Muscle layer of colon (tissue), 2 donors: ENCODE measurements around the gene KDM3A.

ENCODE experiments used
- H3K27ac ChIP-seq: one replicate; pipeline ENCODE4 v1.7.0; 2013; ENCODE audit warnings: low read depth, mild to moderate bottlenecking, low read length, moderate library complexity
- H3K27me3 ChIP-seq, 2 donors: one replicate each; pipeline ENCODE4 v1.7.0; 2013; ENCODE audit warnings: low read length in 2 of 2, mild to moderate bottlenecking in 2 of 2; ENCODE audit not compliant: insufficient read depth in 2 of 2, control insufficient read depth in 1 of 2
- H3K36me3 ChIP-seq: one replicate; pipeline ENCODE4 v1.7.0; 2013; ENCODE audit warnings: mild to moderate bottlenecking, low read length; ENCODE audit not compliant: insufficient read depth
- H3K4me1 ChIP-seq: one replicate; pipeline ENCODE4 v1.7.0; 2013; ENCODE audit warnings: mild to moderate bottlenecking, low read length; ENCODE audit not compliant: insufficient read depth
- H3K4me3 ChIP-seq, 2 donors: one replicate each; pipeline ENCODE4 v1.7.0; 2013; ENCODE audit warnings: low read length in 2 of 2, low read depth in 1 of 2, mild to moderate bottlenecking in 1 of 2, moderate library complexity in 1 of 2
- H3K9ac ChIP-seq: one replicate; pipeline ENCODE4 v1.7.0; 2013; ENCODE audit warnings: low read length
- H3K9me3 ChIP-seq: one replicate; pipeline ENCODE4 v1.7.0; 2013; ENCODE audit warnings: mild to moderate bottlenecking, low read length
- donor health status: abdominal sarcoma.
- donor health status: Adenocarcinoma of cecum.

The KDM3A gene

GRCh38 chr2:86436328-86436727 lies 4.8 kb upstream of the KDM3A start:
- Histone ChIP-seq H3K9ac (no peak overlapping the region), H3K4me3 (no peak overlapping the region), H3K27ac (no peak overlapping the region), H3K9me3 (peaks cover 14% of the 10 kb centered on the region), H3K36me3 (no peaks in the 10 kb centered on the region), H3K27me3 (no peaks in the 10 kb centered on the region), H3K4me1 (no peaks in the 10 kb centered on the region)

DNA sequence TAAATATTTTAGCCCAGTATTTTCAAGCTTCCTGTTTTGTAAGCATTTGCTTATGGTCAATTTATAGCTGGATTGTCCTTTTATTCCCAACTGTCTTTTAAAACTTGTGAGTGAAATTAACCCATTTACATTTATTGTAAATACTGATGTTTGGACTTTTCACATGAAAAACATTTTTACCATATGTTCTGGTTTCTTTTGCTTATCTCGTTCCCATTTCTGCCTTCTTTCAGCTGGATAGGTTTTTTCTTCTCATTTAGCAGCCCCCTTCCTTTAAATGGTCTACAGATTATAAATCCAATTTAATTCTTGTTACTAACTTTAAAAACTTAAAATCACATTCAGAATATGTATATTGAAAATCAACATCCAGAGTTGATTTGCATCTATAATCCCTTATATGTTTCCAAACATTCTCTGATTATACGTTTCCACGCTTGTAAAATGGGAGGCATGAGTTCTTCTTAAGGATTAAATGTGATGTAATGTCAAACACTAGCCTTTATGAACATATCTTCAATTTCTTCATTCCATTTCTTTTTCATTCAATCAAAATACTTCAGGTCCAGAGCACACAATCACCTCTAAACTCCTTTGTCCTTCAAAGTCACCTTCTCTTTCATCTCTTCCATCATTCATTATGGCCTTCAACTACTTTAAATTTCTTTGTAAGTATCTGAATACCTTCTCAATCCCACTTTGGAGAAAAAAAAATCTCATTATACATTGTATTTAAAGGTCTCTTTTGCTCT lies 1.1 kb upstream of the KDM3A start:
- Histone ChIP-seq H3K36me3 (peaks cover 5% of the 10 kb centered on the region), H3K9ac (no peak overlapping the region), H3K4me3 (peak overlapping the region in 1 of 2 donors; percentile 74), H3K9me3 (peaks cover 14% of the 10 kb centered on the region), H3K27ac (peak overlapping the region; percentile 99), H3K4me1 (peaks cover 24% of the 10 kb centered on the region), H3K27me3 (no peaks in the 10 kb centered on the region)

GRCh38 chr2:86441392-86441881 lies 266 bp downstream of the KDM3A start:
- H3K27me3 ChIP-seq: no peaks in the 10 kb centered on the region
- no peak overlapping the region for H3K9ac ChIP-seq
- peaks cover 32% of the 10 kb centered on the region for H3K4me1 ChIP-seq
- H3K9me3 ChIP-seq: peaks cover 14% of the 10 kb centered on the region
- H3K4me3 ChIP-seq: peak overlapping the region in 1 of 2 donors; percentile 48
- peaks cover 5% of the 10 kb centered on the region for H3K36me3 ChIP-seq
- peak overlapping the region; percentile 99 for H3K27ac ChIP-seq

DNA sequence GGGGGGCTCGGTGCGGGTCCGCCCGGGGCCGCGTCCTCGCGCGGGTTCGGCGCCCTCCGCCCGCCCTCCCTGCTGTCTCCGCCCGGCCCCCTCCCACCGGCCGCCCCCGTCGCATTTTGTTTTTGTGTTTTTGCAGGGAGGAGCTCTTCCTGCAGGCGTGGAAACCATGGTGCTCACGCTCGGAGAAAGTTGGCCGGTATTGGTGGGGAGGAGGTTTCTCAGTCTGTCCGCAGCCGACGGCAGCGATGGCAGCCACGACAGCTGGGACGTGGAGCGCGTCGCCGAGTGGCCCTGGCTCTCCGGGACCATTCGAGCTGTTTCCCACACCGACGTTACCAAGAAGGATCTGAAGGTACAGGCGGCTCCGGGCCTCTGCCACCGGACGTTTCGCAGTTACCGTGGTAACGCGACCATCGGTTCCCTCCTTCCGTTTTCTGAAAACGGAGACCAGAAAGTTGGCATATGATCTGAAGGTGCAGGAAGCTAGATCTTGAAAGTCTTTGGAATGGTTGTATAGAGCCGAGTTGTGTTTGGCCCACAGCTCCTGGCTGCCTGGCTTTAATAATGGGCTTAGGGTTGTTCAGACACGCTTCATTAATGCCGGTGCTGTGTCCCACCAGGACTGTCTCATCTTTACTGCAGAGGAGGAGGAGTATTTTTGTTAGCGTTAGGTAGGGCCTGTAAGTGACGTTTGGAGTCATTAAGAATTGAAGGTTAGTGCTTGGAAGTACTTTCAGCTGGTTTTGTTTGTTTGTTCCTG lies 891 bp downstream of the KDM3A start:
- Histone ChIP-seq H3K27me3 (no peaks in the 10 kb centered on the region), H3K36me3 (peaks cover 5% of the 10 kb centered on the region), H3K27ac (peak overlapping the region; percentile 97), H3K9me3 (peaks cover 14% of the 10 kb centered on the region), H3K9ac (peak overlapping the region; percentile 96), H3K4me3 (peak overlapping the region; percentile 83 to 97), H3K4me1 (peaks cover 36% of the 10 kb centered on the region)

DNA sequence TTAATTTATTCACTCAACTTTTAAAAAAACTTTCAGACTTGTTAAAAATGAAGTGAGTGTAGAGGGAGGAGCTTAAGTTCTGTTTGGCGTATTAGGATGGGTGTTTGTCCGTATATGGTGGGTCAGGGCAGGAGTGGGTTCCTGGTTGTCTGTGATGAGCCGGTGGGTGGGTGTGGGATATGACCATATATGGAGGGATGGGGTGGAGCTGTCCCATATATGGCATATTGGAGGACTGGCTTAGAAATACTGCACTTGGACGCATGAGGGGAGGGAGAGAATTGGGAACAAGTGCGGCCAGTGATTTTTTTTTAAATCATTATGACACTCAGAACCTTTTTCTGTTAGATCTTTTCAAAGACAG lies 1.5 kb downstream of the KDM3A start:
- H3K9me3 ChIP-seq: peaks cover 14% of the 10 kb centered on the region
- peak overlapping the region; percentile 83 to 97 for H3K4me3 ChIP-seq
- H3K36me3 ChIP-seq: peaks cover 9% of the 10 kb centered on the region
- H3K27me3 ChIP-seq: no peaks in the 10 kb centered on the region
- H3K4me1 ChIP-seq: peaks cover 42% of the 10 kb centered on the region
- H3K9ac ChIP-seq: peak overlapping the region; percentile 96
- H3K27ac ChIP-seq: peak overlapping the region; percentile 97

- Histone ChIP-seq H3K36me3 (peaks cover 15% of the 10 kb centered on the region), H3K4me3 (peak overlapping the region in 1 of 2 donors; percentile 97), H3K9me3 (peaks cover 14% of the 10 kb centered on the region), H3K27me3 (no peaks in the 10 kb centered on the region), H3K4me1 (peaks cover 53% of the 10 kb centered on the region), H3K9ac (no peak overlapping the region), H3K27ac (peak overlapping the region; percentile 97)
These were observed 2.6 kb downstream of the KDM3A start for GRCh38 chr2:86443631-86444350.

GRCh38 chr2:86445436-86445835 lies 4.3 kb downstream of the KDM3A start:
- Histone ChIP-seq H3K9me3 (no peaks in the 10 kb centered on the region), H3K4me1 (peaks cover 68% of the 10 kb centered on the region), H3K9ac (no peak overlapping the region), H3K4me3 (no peak overlapping the region), H3K27me3 (no peaks in the 10 kb centered on the region), H3K36me3 (peaks cover 24% of the 10 kb centered on the region), H3K27ac (no peak overlapping the region)

GRCh38 chr2:86446060-86446459 lies 4.9 kb downstream of the KDM3A start:
- H3K9me3 ChIP-seq: no peaks in the 10 kb centered on the region
- H3K27ac ChIP-seq: no peak overlapping the region
- H3K4me1 ChIP-seq: peaks cover 68% of the 10 kb centered on the region

GRCh38 chr2:86453836-86454235 lies 12.7 kb downstream of the KDM3A start:
- H3K9me3 ChIP-seq: no peaks in the 10 kb centered on the region
- peaks cover 30% of the 10 kb centered on the region for H3K4me1 ChIP-seq
- no peak overlapping the region for H3K4me3 ChIP-seq
- H3K9ac ChIP-seq: no peak overlapping the region
- H3K36me3 ChIP-seq: peaks cover 53% of the 10 kb centered on the region
- H3K27ac ChIP-seq: no peak overlapping the region
- H3K27me3 ChIP-seq: no peaks in the 10 kb centered on the region

More at GRCh38 chr2:86446060-86446459, 4.9 kb downstream of the KDM3A start:
- Histone ChIP-seq H3K4me3 (no peak overlapping the region), H3K27me3 (no peaks in the 10 kb centered on the region), H3K36me3 (peaks cover 28% of the 10 kb centered on the region), H3K9ac (no peak overlapping the region)

DNA sequence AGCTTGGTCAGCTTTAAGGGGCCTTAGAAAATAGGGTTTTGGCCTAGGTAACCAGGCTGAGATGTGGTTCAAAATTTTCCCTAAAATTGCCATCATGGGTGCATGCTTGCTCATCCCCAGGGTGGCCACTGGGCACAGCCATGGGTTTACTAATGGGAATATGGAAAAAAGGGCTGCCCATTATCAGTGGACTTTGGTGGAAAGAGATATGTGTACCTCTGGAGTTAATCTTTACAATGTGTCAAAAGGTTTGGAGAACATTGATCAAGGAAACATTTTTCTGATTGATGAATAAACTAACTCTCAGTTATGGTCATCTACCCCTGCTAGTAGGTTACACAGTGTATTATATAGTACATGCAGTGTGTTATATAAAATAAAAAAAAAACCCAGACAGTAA lies 13.1 kb downstream of the KDM3A start:
- Histone ChIP-seq H3K27ac (no peak overlapping the region), H3K4me1 (peaks cover 26% of the 10 kb centered on the region), H3K4me3 (no peak overlapping the region), H3K27me3 (no peaks in the 10 kb centered on the region), H3K9me3 (no peaks in the 10 kb centered on the region), H3K9ac (no peak overlapping the region), H3K36me3 (peaks cover 57% of the 10 kb centered on the region)

- Histone ChIP-seq H3K36me3 (peaks cover 58% of the 10 kb centered on the region), H3K9ac (no peak overlapping the region), H3K27ac (no peak overlapping the region)
These were observed 14.0 kb downstream of the KDM3A start for GRCh38 chr2:86455181-86455580.

More at GRCh38 chr2:86455181-86455580, 14.0 kb downstream of the KDM3A start:
- Histone ChIP-seq H3K27me3 (no peaks in the 10 kb centered on the region), H3K4me3 (no peak overlapping the region), H3K4me1 (peaks cover 17% of the 10 kb centered on the region), H3K9me3 (no peaks in the 10 kb centered on the region)
